Prostate gland (tissue), 2 donors: ENCODE data around the gene CFAP298. TPM values are rescaled to one million over a fixed set of nuclear protein-coding genes. Genes with fewer than 3 reads are reported as not detected.

Experiments
- DNase-seq: peaks from one replicate; pipeline ENCODE4 v3.0.0-alpha.2; 2019; ENCODE audit warnings: low spot score
- H3K27ac ChIP-seq, 2 donors: fragments of 200-600 bp; sonication (generic); 2 replicates each; pipeline ENCODE4 v1.5.1; 2017 to 2019
- H3K27me3 ChIP-seq: fragments of 200-600 bp; sonication (generic); replicated peaks from 2 replicates; pipeline ENCODE4 v1.5.1; 2019; ENCODE audit not compliant: insufficient read depth
- H3K36me3 ChIP-seq, 2 donors: fragments of 200-600 bp; sonication (generic); 1 replicate in 1 of 2; 2 replicates in 1 of 2; pipeline versions ENCODE4 v1.5.1 to v1.8.1; 2017 to 2019
- H3K4me1 ChIP-seq: fragments of 200-600 bp; sonication (generic); replicated peaks from 2 replicates; pipeline ENCODE4 v1.5.1; 2019
- H3K4me3 ChIP-seq, 2 donors: fragments of 200-600 bp; sonication (generic); 2 replicates each; pipeline ENCODE4 v1.5.1; 2017 to 2019
- H3K9me3 ChIP-seq: fragments of 200-600 bp; sonication (generic); 2 replicates; pipeline ENCODE4 v1.5.1; 2017
- CTCF ChIP-seq, 4 experiments: fragments of 200-600 bp in 2 of 4; fragments of 450-650 bp in 2 of 4; sonication (generic) in 2 of 4; IDR thresholded peaks; 1 replicate in 3 of 4; 2 replicates in 1 of 4; pipeline ENCODE4 v1.5.1; 2016 to 2019; ENCODE audit warnings: antibody characterized with exemption in 4 of 4, mild to moderate bottlenecking in 2 of 4, moderate library complexity in 2 of 4
- POLR2A ChIP-seq: fragments of 450-650 bp; IDR thresholded peaks from one replicate; pipeline ENCODE4 v1.6.1; 2016; ENCODE audit warnings: antibody characterized with exemption, mild to moderate bottlenecking
- POLR2AphosphoS5 ChIP-seq: sonication (generic); formaldehyde crosslinking; IDR thresholded peaks from one replicate; pipeline ENCODE4 v1.6.1; 2017; ENCODE audit warnings: antibody characterized with exemption
- WGBS: methylation state at CpG from one replicate; pipeline ENCODE4 v1.1.5; 2018; 5-methylcytosine and 5-hydroxymethylcytosine counted together
- intact Hi-C: fragments of 100-400 bp; cut with DNase I; formaldehyde crosslinking; loops from one replicate; pipeline ENCODE4 v1.14.2; 2022
- small RNA-seq, 2 donors: library from RNA; depleted of rRNA; stranded (forward); fragments of <200 nt; gene quantifications; one replicate each; pipeline ENCODE3, GENCODE V24; 2016
- total RNA-seq, 2 donors: library from RNA; depleted of rRNA; stranded (reverse); fragments of >200 nt; gene quantifications; one replicate each; pipeline ENCODE4 v1.1.0, GENCODE V29; 2016

Gene CFAP298
- total RNA-seq, 2 donors from 2014 or later = 43.4 to 44.5 TPM

GRCh38 chr21:32554832-32555638 is 57.1 kb downstream of the CFAP298 start:
- TF ChIP-seq POLR2A (no peak), POLR2AphosphoS5 (no peak)
- Histone ChIP-seq H3K36me3 (no peaks in the 10 kb centered on the region), H3K27ac (no peak overlapping the region), H3K27me3 (no peaks in the 10 kb centered on the region), H3K4me1 (no peaks in the 10 kb centered on the region), H3K9me3 (no peaks in the 10 kb centered on the region), H3K4me3 (no peak overlapping the region)
- 94% methylated on average over 4 of the region's 4 CpGs for WGBS
- DNase-seq = no peak
- intact Hi-C loops = no loop called here

GRCh38 chr21:32549886-32550285 is 62.3 kb downstream of the CFAP298 start:
- WGBS = 85% methylated on average over 3 of the region's 3 CpGs
- TF ChIP-seq POLR2A (no peak), POLR2AphosphoS5 (no peak), CTCF (IDR thresholded peaks at IDR 0.05) (no peak)
- intact Hi-C loops = no loop called here
- DNase-seq = no peak
- no peaks in the 10 kb centered on the region for H3K4me1 ChIP-seq
- no peak overlapping the region for H3K4me3 ChIP-seq
- H3K36me3 ChIP-seq = no peaks in the 10 kb centered on the region
- H3K27ac ChIP-seq = no peak overlapping the region
- no peaks in the 10 kb centered on the region for H3K27me3 ChIP-seq
- no peaks in the 10 kb centered on the region for H3K9me3 ChIP-seq

- no peak for TF ChIP-seq CTCF (IDR thresholded peaks at IDR 0.05)
- TF ChIP-seq POLR2AphosphoS5 = no peak
- TF ChIP-seq POLR2A = no peak
Measured at GRCh38 chr21:32549440-32549839, 62.7 kb downstream of the CFAP298 start.

More at GRCh38 chr21:32549440-32549839, 62.7 kb downstream of the CFAP298 start:
- intact Hi-C loops = no loop called here
- Histone ChIP-seq H3K4me3 (no peak overlapping the region), H3K4me1 (no peaks in the 10 kb centered on the region), H3K27me3 (no peaks in the 10 kb centered on the region), H3K9me3 (no peaks in the 10 kb centered on the region), H3K27ac (no peak overlapping the region), H3K36me3 (no peaks in the 10 kb centered on the region)
- WGBS = 81% methylated on average over 1 of the region's 1 CpG
- DNase-seq = no peak

Small RNA genes lying within 50 kb of the gene (small RNA-seq; reads per million reads assigned to genes)
- 0 reads per million in 2 donors for gene RNA5SP490

Other genes starting within 250 kb of the CFAP298 start
- 10 to 100 TPM; 33.4 to 41.4 TPM for gene URB1, start 219.4 kb downstream of the CFAP298 start, total RNA-seq
- gene EVA1C, start 199.7 kb downstream of the CFAP298 start, total RNA-seq = 10 to 100 TPM; 45.7 to 48.6 TPM
- 10 to 100 TPM in 1 of 2 donors, 1 to 10 TPM in 1; 1.9 to 17.8 TPM for gene TCP10L, start 26.9 kb downstream of the CFAP298 start, total RNA-seq
- 1 to 10 TPM; 7.9 to 9.2 TPM for gene SYNJ1, start 115.6 kb upstream of the CFAP298 start, total RNA-seq
- gene PAXBP1, start 159.4 kb upstream of the CFAP298 start, total RNA-seq = 10 to 100 TPM; 27.0 to 35.8 TPM